Activated CD4-positive, alpha-beta T cell treated with anti-CD3 and anti-CD28 coated beads, Interleukin-2, amount 10 ng/mL, durations not matched to agents 24 days and 14 days (primary cell): ENCODE data around the gene F11R. TPM values are rescaled to one million over a fixed set of nuclear protein-coding genes. Genes with fewer than 3 reads are reported as not detected.
"Not testable (repeated sequence)": the region's sequence is repeated elsewhere in the genome, so short reads cannot be mapped to it uniquely, and the experiment has no call there.

Experiments
- DNase-seq: peaks from one replicate; pipeline ENCODE4 v3.0.0; 2022
- H3K27ac Mint-ChIP-seq: one replicate; pipeline ENCODE4 v1.8.0; 2022; ENCODE audit warnings: mild to moderate bottlenecking, mixed read lengths
- H3K27me3 Mint-ChIP-seq: one replicate; pipeline ENCODE4 v1.8.0; 2022; ENCODE audit warnings: mixed read lengths
- H3K36me3 Mint-ChIP-seq: one replicate; pipeline ENCODE4 v1.8.0; 2022; ENCODE audit warnings: low read depth, mild to moderate bottlenecking, mixed read lengths
- H3K4me1 Mint-ChIP-seq: one replicate; pipeline ENCODE4 v1.8.0; 2021; ENCODE audit warnings: mixed read lengths
- H3K4me3 Mint-ChIP-seq: one replicate; pipeline ENCODE4 v1.8.0; 2022; ENCODE audit warnings: mild to moderate bottlenecking, moderate library complexity, mixed read lengths
- H3K9me3 Mint-ChIP-seq: one replicate; pipeline ENCODE4 v1.8.0; 2021; ENCODE audit warnings: mixed read lengths
- intact Hi-C: fragments of 100-400 bp; cut with micrococcal nuclease; formaldehyde crosslinking; loops from one replicate; pipeline ENCODE4 v1.15.1; 2023
- total RNA-seq: library from RNA; stranded (reverse); gene quantifications from 2 replicates; pipeline ENCODE4 v1.2.3, GENCODE V29; 2022

F11R gene
- total RNA-seq, 1 donor from 2014 or later, result 9.1 TPM

- H3K4me3 Mint-ChIP-seq, intact Hi-C loops, H3K9me3 Mint-ChIP-seq, H3K27me3 Mint-ChIP-seq, DNase-seq, H3K36me3 Mint-ChIP-seq, H3K27ac Mint-ChIP-seq: not testable (repeated sequence)
- peaks cover 53% of the 10 kb centered on the region for H3K4me1 Mint-ChIP-seq
These were observed 4.3 kb downstream of the F11R start for GRCh38 chr1:161016683-161017082.

GRCh38 chr1:161013488-161014230 is 7.3 kb downstream of the F11R start:
- peak overlapping the region; percentile 82 for H3K4me3 Mint-ChIP-seq
- intact Hi-C loops, result loop anchor here (1.0 kb wide), 1 partner anchor 8 kb away; the partner anchor contains the start of gene F11R
- peak; percentile 89 for DNase-seq
- H3K27ac Mint-ChIP-seq, result peak overlapping the region; percentile 96
- peaks cover 42% of the 10 kb centered on the region for H3K4me1 Mint-ChIP-seq
- no peaks in the 10 kb centered on the region for H3K9me3 Mint-ChIP-seq
- H3K36me3 Mint-ChIP-seq, result peaks cover 2% of the 10 kb centered on the region
- no peaks in the 10 kb centered on the region for H3K27me3 Mint-ChIP-seq

DNA sequence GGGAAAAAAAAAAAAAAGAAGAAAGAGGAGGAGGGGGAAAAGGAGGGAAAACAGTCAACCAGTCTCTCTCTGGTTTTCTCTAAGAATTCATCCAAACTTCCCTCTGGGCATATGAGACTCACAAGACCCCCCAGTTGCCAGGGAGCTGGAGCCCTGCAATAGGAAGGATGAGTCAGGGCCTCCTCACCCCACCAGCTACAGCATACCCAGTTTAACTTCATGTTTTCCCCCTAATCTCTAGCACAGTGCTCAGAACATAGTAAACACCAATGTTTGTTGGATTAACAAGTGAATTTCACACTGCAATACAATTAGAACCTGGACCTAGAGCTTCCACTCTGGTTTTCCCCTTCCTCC is 7.8 kb downstream of the F11R start:
- no peaks in the 10 kb centered on the region for H3K9me3 Mint-ChIP-seq
- no peak for DNase-seq
- peaks cover 2% of the 10 kb centered on the region for H3K36me3 Mint-ChIP-seq
- peak overlapping the region; percentile 82 for H3K4me3 Mint-ChIP-seq
- intact Hi-C loops, result loop anchor here (1.0 kb wide), 1 partner anchor 8 kb away; the partner anchor contains the start of gene F11R
- H3K27me3 Mint-ChIP-seq, result no peaks in the 10 kb centered on the region
- peak overlapping the region; percentile 96 for H3K27ac Mint-ChIP-seq
- peaks cover 38% of the 10 kb centered on the region for H3K4me1 Mint-ChIP-seq

DNA sequence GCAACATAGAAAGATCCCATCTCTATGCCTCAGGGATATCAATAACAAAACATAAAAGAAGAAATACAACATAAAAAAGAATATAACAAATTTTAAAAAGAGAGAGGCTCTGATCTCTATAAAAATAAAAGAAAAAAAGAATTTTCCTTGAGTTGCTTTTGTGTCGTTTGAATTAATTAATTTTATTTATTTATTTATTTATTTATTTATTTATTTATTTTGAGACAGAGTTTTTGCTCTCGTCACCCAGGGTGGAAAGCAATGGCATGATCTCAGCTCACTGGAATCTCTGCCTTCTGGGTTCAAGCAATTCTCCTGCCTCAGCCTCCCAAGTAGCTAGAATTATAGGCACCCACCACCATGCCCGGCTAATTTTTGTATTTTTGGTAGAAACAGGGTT is 8.5 kb downstream of the F11R start:
- intact Hi-C loops, result no loop called here
- H3K4me3 Mint-ChIP-seq, result no peak overlapping the region
- H3K9me3 Mint-ChIP-seq, result no peaks in the 10 kb centered on the region
- H3K27ac Mint-ChIP-seq, result no peak overlapping the region
- H3K27me3 Mint-ChIP-seq, result no peaks in the 10 kb centered on the region
- no peak for DNase-seq
- H3K4me1 Mint-ChIP-seq, result peaks cover 33% of the 10 kb centered on the region
- H3K36me3 Mint-ChIP-seq, result peaks cover 2% of the 10 kb centered on the region

GRCh38 chr1:161009602-161010211 is 11.2 kb downstream of the F11R start:
- H3K9me3 Mint-ChIP-seq, result no peaks in the 10 kb centered on the region
- intact Hi-C loops, result no loop called here
- H3K27me3 Mint-ChIP-seq, result no peaks in the 10 kb centered on the region
- no peak for DNase-seq
- no peak overlapping the region for H3K27ac Mint-ChIP-seq
- H3K4me1 Mint-ChIP-seq, result peaks cover 33% of the 10 kb centered on the region
- H3K4me3 Mint-ChIP-seq, result no peak overlapping the region
- peaks cover 2% of the 10 kb centered on the region for H3K36me3 Mint-ChIP-seq

DNA sequence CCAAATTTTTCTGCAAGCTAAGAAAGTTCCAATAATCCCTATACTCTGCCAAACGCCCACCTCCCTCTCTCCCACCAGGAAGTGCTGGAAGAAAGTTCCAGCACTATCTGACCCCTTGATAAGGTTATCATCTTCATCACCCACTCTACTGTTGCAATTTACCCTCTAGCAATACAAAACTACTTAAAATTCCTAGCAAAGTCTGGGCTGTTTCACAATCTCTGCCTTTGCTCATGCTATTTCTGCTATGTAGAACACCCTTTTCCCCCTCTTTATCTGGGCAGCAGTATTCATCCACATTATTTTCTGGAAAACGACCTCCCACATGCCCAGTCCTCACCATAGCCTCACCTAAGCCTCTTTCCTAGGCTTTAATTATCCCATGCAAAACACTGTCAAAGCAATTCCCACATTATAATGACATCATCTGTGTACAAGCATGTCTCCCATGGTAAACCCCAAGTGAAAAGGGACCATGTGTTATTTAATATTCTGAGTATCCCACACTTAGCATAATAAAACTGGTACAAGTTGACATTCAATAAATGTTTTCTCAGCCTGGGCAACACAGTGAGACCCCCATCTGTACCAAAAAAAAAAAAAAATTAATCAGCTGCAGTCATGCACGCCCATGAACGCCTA is 12.0 kb downstream of the F11R start:
- Mint-ChIP-seq H3K4me1 (peaks cover 30% of the 10 kb centered on the region), H3K27ac (no peak overlapping the region), H3K36me3 (peaks cover 2% of the 10 kb centered on the region), H3K27me3 (no peaks in the 10 kb centered on the region), H3K4me3 (no peak overlapping the region), H3K9me3 (no peaks in the 10 kb centered on the region)
- DNase-seq, result no peak
- intact Hi-C loops, result no loop called here

DNA sequence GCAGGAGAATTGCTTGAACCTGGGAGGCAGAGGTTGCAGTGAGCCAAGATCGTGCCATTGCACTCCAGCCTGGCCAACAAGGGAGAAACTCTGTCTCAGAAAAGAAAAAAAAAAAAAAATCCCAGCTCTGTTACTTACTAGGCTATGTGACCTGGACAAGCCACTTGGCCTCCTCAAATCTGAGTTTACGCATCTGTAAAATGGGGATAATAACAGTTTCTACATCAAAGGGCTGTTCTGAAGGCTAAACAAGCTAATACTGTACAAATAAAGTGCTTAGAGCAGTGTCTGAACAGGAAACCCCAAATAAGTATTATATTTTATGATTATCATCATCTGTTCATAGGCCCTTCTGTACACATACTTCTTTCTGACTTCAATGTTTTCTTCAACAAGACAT is 13.6 kb downstream of the F11R start:
- Mint-ChIP-seq H3K4me1 (peaks cover 19% of the 10 kb centered on the region), H3K4me3 (no peak overlapping the region), H3K9me3 (no peaks in the 10 kb centered on the region), H3K27me3 (no peaks in the 10 kb centered on the region), H3K27ac (no peak overlapping the region), H3K36me3 (peaks cover 2% of the 10 kb centered on the region)
- no peak for DNase-seq
- intact Hi-C loops, result no loop called here

GRCh38 chr1:161006563-161006962 is 14.4 kb downstream of the F11R start:
- Mint-ChIP-seq H3K27me3 (no peaks in the 10 kb centered on the region), H3K27ac (no peak overlapping the region), H3K36me3 (no peaks in the 10 kb centered on the region), H3K4me3 (no peak overlapping the region), H3K9me3 (no peaks in the 10 kb centered on the region), H3K4me1 (peaks cover 14% of the 10 kb centered on the region)
- intact Hi-C loops, result no loop called here
- DNase-seq, result no peak

DNA sequence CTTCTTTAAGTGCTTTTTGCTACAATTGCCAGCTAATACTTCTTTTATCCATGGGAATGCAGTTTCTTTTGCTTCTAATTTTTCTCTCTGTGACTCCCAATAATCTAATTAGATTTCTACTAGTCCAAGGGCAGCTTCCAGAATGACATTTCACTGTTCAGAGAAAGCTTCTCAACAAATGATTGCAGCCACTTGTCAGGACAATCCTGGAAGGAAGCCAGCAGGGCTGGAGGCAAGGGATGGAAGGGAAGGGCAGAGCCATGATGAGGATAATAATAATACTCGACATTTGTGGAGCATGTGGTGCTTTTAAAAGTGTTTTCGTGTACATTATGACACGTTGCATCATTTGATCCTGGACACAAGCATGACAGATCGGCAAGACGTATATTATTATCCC is 19.4 kb downstream of the F11R start:
- no peaks in the 10 kb centered on the region for H3K27me3 Mint-ChIP-seq
- H3K4me1 Mint-ChIP-seq, result peaks cover 8% of the 10 kb centered on the region
- DNase-seq, result no peak
- no peaks in the 10 kb centered on the region for H3K9me3 Mint-ChIP-seq
- peaks cover 9% of the 10 kb centered on the region for H3K36me3 Mint-ChIP-seq
- no peak overlapping the region for H3K4me3 Mint-ChIP-seq
- H3K27ac Mint-ChIP-seq, result no peak overlapping the region
- intact Hi-C loops, result no loop called here

DNA sequence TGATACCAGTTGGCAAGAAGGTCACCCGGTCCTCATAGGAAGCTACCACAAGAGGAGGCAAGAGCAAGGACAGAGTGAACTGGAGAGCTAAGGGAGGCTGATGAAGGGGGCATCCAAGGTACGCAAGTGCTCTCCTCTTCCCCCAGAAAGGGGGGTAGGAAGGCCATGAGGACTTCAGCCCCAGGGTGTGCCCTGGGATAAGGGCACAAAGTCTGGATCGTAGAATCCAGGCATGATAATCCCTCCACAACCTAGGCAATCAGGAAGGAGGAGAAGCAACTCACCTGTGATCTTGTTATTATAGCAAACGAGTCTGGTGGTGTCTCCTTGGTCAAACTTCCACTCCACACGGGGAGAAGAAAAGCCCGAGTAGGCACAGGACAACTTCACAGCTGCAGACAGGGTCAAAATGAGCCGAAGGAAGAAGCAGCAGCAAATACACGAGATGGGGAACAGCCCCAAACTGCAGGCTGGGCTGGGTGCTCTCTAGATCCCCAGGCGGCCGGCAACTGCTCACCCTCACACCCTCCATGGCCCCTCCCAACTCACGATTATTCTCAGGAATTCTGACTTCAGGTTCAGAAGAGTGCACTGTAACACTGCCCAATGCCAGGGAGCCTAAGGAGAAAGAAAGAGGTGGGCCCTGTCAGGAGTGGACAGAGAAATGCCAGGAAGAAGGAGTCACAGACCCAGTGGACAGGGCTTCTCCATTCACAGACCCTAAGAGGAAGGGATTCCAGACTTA is 20.0 kb downstream of the F11R start:
- Mint-ChIP-seq H3K4me3 (no peak overlapping the region), H3K36me3 (peaks cover 9% of the 10 kb centered on the region), H3K27ac (no peak overlapping the region), H3K27me3 (no peaks in the 10 kb centered on the region), H3K4me1 (peaks cover 8% of the 10 kb centered on the region), H3K9me3 (no peaks in the 10 kb centered on the region)
- no peak for DNase-seq
- intact Hi-C loops, result no loop called here

- Mint-ChIP-seq H3K27me3 (no peaks in the 10 kb centered on the region), H3K27ac (no peak overlapping the region), H3K4me3 (no peak overlapping the region), H3K9me3 (no peaks in the 10 kb centered on the region), H3K4me1 (peaks cover 17% of the 10 kb centered on the region), H3K36me3 (peaks cover 9% of the 10 kb centered on the region)
- intact Hi-C loops, result no loop called here
- DNase-seq, result no peak
These were observed 21.6 kb downstream of the F11R start for GRCh38 chr1:160999376-160999775.

DNA sequence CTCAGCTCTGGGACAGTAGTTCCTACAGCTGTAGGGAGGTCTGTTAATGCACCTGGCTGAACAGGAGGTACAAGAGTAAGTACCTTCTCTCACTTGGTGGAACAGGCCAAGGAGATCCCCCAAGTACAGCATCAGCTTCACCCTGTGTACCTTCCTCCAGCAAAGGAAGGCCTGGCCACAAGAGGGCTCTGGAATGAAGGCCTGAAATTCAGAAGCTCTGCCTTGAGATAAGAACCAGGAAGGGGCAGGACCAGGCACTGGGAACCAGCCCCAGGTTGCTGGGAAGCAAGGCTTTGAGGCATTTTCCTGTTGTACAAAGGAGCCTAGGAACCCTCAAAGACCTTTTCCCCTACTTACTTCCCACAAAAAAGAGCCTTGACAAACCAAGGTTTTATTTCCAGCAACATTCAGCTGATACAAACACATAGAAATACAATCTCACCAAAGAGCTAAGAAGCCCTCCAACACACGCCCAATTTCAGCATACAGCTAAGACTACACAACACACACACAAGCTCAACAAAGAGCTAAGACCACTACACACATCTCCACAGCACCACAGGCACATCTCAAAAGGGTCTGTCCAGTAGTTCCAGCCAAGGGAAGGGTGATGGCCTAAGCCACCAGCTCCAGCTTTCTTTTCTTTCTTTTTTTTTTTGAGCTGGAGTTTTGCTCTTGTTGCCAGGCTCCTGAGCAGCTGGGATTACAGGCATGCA is 23.5 kb downstream of the F11R start:
- intact Hi-C loops, result loop anchor here (2.0 kb wide), 2 partner anchors 47 to 101 kb away; partner anchors contain the start of genes KLHDC9 and USF1
- no peaks in the 10 kb centered on the region for H3K27me3 Mint-ChIP-seq
- H3K9me3 Mint-ChIP-seq, result no peaks in the 10 kb centered on the region
- no peak overlapping the region for H3K4me3 Mint-ChIP-seq
- H3K36me3 Mint-ChIP-seq, result peaks cover 9% of the 10 kb centered on the region
- peak overlapping the region; percentile 34 for H3K27ac Mint-ChIP-seq
- peaks cover 17% of the 10 kb centered on the region for H3K4me1 Mint-ChIP-seq
- DNase-seq, result peak; percentile 85

- Mint-ChIP-seq H3K36me3 (peaks cover 9% of the 10 kb centered on the region), H3K4me1 (peaks cover 17% of the 10 kb centered on the region), H3K9me3 (no peaks in the 10 kb centered on the region), H3K4me3 (no peak overlapping the region), H3K27ac (no peak overlapping the region), H3K27me3 (no peaks in the 10 kb centered on the region)
- intact Hi-C loops, result loop anchor here (2.0 kb wide), 2 partner anchors 49 to 103 kb away; partner anchors contain the start of genes KLHDC9 and USF1
- no peak for DNase-seq
These were observed 24.8 kb downstream of the F11R start for GRCh38 chr1:160996178-160996577.
